ENCODE data around the gene PTGDR.

PTGDR gene

GRCh38 chr14:52240623-52241022, 26.9 kb upstream of the PTGDR start:
- H3K9ac ChIP-seq (ENCODE audit: low read depth in 1 of 2, low read length in 2 of 2) = no peak overlapping the region
- H3K27ac ChIP-seq (ENCODE audit: low read depth, low read length) = no peak overlapping the region
- no peaks in the 10 kb centered on the region for H3K36me3 ChIP-seq (ENCODE audit: control insufficient read depth in 1 of 2, insufficient read depth in 2 of 2, low read length in 2 of 2)
- H3K27me3 ChIP-seq (ENCODE audit: control insufficient read depth in 1 of 2, insufficient read depth in 2 of 2, low read length in 2 of 2) = no peaks in the 10 kb centered on the region
- H3K4me1 ChIP-seq (ENCODE audit: control insufficient read depth in 1 of 2, insufficient read depth in 2 of 2, low read length in 2 of 2) = peaks cover 0 to 3% of the 10 kb centered on the region in 2 donors
- H3K4me3 ChIP-seq (ENCODE audit: low read depth in 1 of 2, low read length in 2 of 2) = no peak overlapping the region
- H3K9me3 ChIP-seq (ENCODE audit: control insufficient read depth in 1 of 2, low read length in 2 of 2) = no peaks in the 10 kb centered on the region

GRCh38 chr14:52241087-52241793, 26.3 kb upstream of the PTGDR start:
- no peak overlapping the region for H3K4me3 ChIP-seq (ENCODE audit: low read depth in 1 of 2, low read length in 2 of 2)
- H3K27ac ChIP-seq (ENCODE audit: low read depth, low read length) = no peak overlapping the region
- H3K27me3 ChIP-seq (ENCODE audit: control insufficient read depth in 1 of 2, insufficient read depth in 2 of 2, low read length in 2 of 2) = no peaks in the 10 kb centered on the region
- peaks cover 0 to 3% of the 10 kb centered on the region in 2 donors for H3K4me1 ChIP-seq (ENCODE audit: control insufficient read depth in 1 of 2, insufficient read depth in 2 of 2, low read length in 2 of 2)
- no peaks in the 10 kb centered on the region for H3K9me3 ChIP-seq (ENCODE audit: control insufficient read depth in 1 of 2, low read length in 2 of 2)
- H3K36me3 ChIP-seq (ENCODE audit: control insufficient read depth in 1 of 2, insufficient read depth in 2 of 2, low read length in 2 of 2) = no peaks in the 10 kb centered on the region
- H3K9ac ChIP-seq (ENCODE audit: low read depth in 1 of 2, low read length in 2 of 2) = no peak overlapping the region

- no peaks in the 10 kb centered on the region for H3K36me3 ChIP-seq (ENCODE audit: control insufficient read depth in 1 of 2, insufficient read depth in 2 of 2, low read length in 2 of 2)
- no peaks in the 10 kb centered on the region for H3K27me3 ChIP-seq (ENCODE audit: control insufficient read depth in 1 of 2, insufficient read depth in 2 of 2, low read length in 2 of 2)
- H3K9ac ChIP-seq (ENCODE audit: low read depth in 1 of 2, low read length in 2 of 2) = no peak overlapping the region
- H3K4me3 ChIP-seq (ENCODE audit: low read depth in 1 of 2, low read length in 2 of 2) = no peak overlapping the region
- H3K27ac ChIP-seq (ENCODE audit: low read depth, low read length) = no peak overlapping the region
- no peaks in the 10 kb centered on the region for H3K9me3 ChIP-seq (ENCODE audit: control insufficient read depth in 1 of 2, low read length in 2 of 2)
- peaks cover 0 to 3% of the 10 kb centered on the region in 2 donors for H3K4me1 ChIP-seq (ENCODE audit: control insufficient read depth in 1 of 2, insufficient read depth in 2 of 2, low read length in 2 of 2)
These were observed 23.2 kb upstream of the PTGDR start for GRCh38 chr14:52244328-52244727.

- peaks cover 0 to 3% of the 10 kb centered on the region in 2 donors for H3K4me1 ChIP-seq (ENCODE audit: control insufficient read depth in 1 of 2, insufficient read depth in 2 of 2, low read length in 2 of 2)
- no peak overlapping the region for H3K4me3 ChIP-seq (ENCODE audit: low read depth in 1 of 2, low read length in 2 of 2)
- no peak overlapping the region for H3K27ac ChIP-seq (ENCODE audit: low read depth, low read length)
- no peaks in the 10 kb centered on the region for H3K27me3 ChIP-seq (ENCODE audit: control insufficient read depth in 1 of 2, insufficient read depth in 2 of 2, low read length in 2 of 2)
- no peaks in the 10 kb centered on the region for H3K36me3 ChIP-seq (ENCODE audit: control insufficient read depth in 1 of 2, insufficient read depth in 2 of 2, low read length in 2 of 2)
- H3K9me3 ChIP-seq (ENCODE audit: control insufficient read depth in 1 of 2, low read length in 2 of 2) = no peaks in the 10 kb centered on the region
- H3K9ac ChIP-seq (ENCODE audit: low read depth in 1 of 2, low read length in 2 of 2) = no peak overlapping the region
These were observed 22.5 kb upstream of the PTGDR start for GRCh38 chr14:52244997-52245396.

- Histone ChIP-seq H3K27ac (ENCODE audit: low read depth, low read length) (no peak overlapping the region), H3K36me3 (ENCODE audit: control insufficient read depth in 1 of 2, insufficient read depth in 2 of 2, low read length in 2 of 2) (no peaks in the 10 kb centered on the region), H3K27me3 (ENCODE audit: control insufficient read depth in 1 of 2, insufficient read depth in 2 of 2, low read length in 2 of 2) (no peaks in the 10 kb centered on the region), H3K4me3 (ENCODE audit: low read depth in 1 of 2, low read length in 2 of 2) (no peak overlapping the region), H3K9ac (ENCODE audit: low read depth in 1 of 2, low read length in 2 of 2) (no peak overlapping the region), H3K9me3 (ENCODE audit: control insufficient read depth in 1 of 2, low read length in 2 of 2) (no peaks in the 10 kb centered on the region), H3K4me1 (ENCODE audit: control insufficient read depth in 1 of 2, insufficient read depth in 2 of 2, low read length in 2 of 2) (no peaks in the 10 kb centered on the region)
These were observed 19.4 kb upstream of the PTGDR start for GRCh38 chr14:52248057-52248456.

GRCh38 chr14:52251724-52252123, 15.8 kb upstream of the PTGDR start:
- Histone ChIP-seq H3K36me3 (ENCODE audit: control insufficient read depth in 1 of 2, insufficient read depth in 2 of 2, low read length in 2 of 2) (no peaks in the 10 kb centered on the region), H3K27me3 (ENCODE audit: control insufficient read depth in 1 of 2, insufficient read depth in 2 of 2, low read length in 2 of 2) (no peaks in the 10 kb centered on the region), H3K9ac (ENCODE audit: low read depth in 1 of 2, low read length in 2 of 2) (no peak overlapping the region), H3K27ac (ENCODE audit: low read depth, low read length) (no peak overlapping the region), H3K4me1 (ENCODE audit: control insufficient read depth in 1 of 2, insufficient read depth in 2 of 2, low read length in 2 of 2) (no peaks in the 10 kb centered on the region), H3K4me3 (ENCODE audit: low read depth in 1 of 2, low read length in 2 of 2) (no peak overlapping the region), H3K9me3 (ENCODE audit: control insufficient read depth in 1 of 2, low read length in 2 of 2) (no peaks in the 10 kb centered on the region)

- no peak overlapping the region for H3K4me3 ChIP-seq (ENCODE audit: low read depth in 1 of 2, low read length in 2 of 2)
- H3K36me3 ChIP-seq (ENCODE audit: control insufficient read depth in 1 of 2, insufficient read depth in 2 of 2, low read length in 2 of 2) = no peaks in the 10 kb centered on the region
- H3K27me3 ChIP-seq (ENCODE audit: control insufficient read depth in 1 of 2, insufficient read depth in 2 of 2, low read length in 2 of 2) = no peaks in the 10 kb centered on the region
- no peaks in the 10 kb centered on the region for H3K4me1 ChIP-seq (ENCODE audit: control insufficient read depth in 1 of 2, insufficient read depth in 2 of 2, low read length in 2 of 2)
- no peak overlapping the region for H3K9ac ChIP-seq (ENCODE audit: low read depth in 1 of 2, low read length in 2 of 2)
- no peak overlapping the region for H3K27ac ChIP-seq (ENCODE audit: low read depth, low read length)
- no peaks in the 10 kb centered on the region for H3K9me3 ChIP-seq (ENCODE audit: control insufficient read depth in 1 of 2, low read length in 2 of 2)
These were observed 14.0 kb upstream of the PTGDR start for GRCh38 chr14:52253503-52253902.

GRCh38 chr14:52254086-52254485, 13.4 kb upstream of the PTGDR start:
- no peaks in the 10 kb centered on the region for H3K9me3 ChIP-seq (ENCODE audit: control insufficient read depth in 1 of 2, low read length in 2 of 2)
- no peaks in the 10 kb centered on the region for H3K27me3 ChIP-seq (ENCODE audit: control insufficient read depth in 1 of 2, insufficient read depth in 2 of 2, low read length in 2 of 2)
- H3K36me3 ChIP-seq (ENCODE audit: control insufficient read depth in 1 of 2, insufficient read depth in 2 of 2, low read length in 2 of 2) = no peaks in the 10 kb centered on the region
- H3K4me3 ChIP-seq (ENCODE audit: low read depth in 1 of 2, low read length in 2 of 2) = no peak overlapping the region
- no peak overlapping the region for H3K27ac ChIP-seq (ENCODE audit: low read depth, low read length)
- no peak overlapping the region for H3K9ac ChIP-seq (ENCODE audit: low read depth in 1 of 2, low read length in 2 of 2)
- H3K4me1 ChIP-seq (ENCODE audit: control insufficient read depth in 1 of 2, insufficient read depth in 2 of 2, low read length in 2 of 2) = no peaks in the 10 kb centered on the region

GRCh38 chr14:52258783-52259182, 8.7 kb upstream of the PTGDR start:
- H3K27me3 ChIP-seq (ENCODE audit: control insufficient read depth in 1 of 2, insufficient read depth in 2 of 2, low read length in 2 of 2) = no peaks in the 10 kb centered on the region
- H3K27ac ChIP-seq (ENCODE audit: low read depth, low read length) = no peak overlapping the region
- no peak overlapping the region for H3K4me3 ChIP-seq (ENCODE audit: low read depth in 1 of 2, low read length in 2 of 2)
- H3K9me3 ChIP-seq (ENCODE audit: control insufficient read depth in 1 of 2, low read length in 2 of 2) = no peaks in the 10 kb centered on the region
- no peak overlapping the region for H3K9ac ChIP-seq (ENCODE audit: low read depth in 1 of 2, low read length in 2 of 2)
- H3K4me1 ChIP-seq (ENCODE audit: control insufficient read depth in 1 of 2, insufficient read depth in 2 of 2, low read length in 2 of 2) = no peaks in the 10 kb centered on the region
- no peaks in the 10 kb centered on the region for H3K36me3 ChIP-seq (ENCODE audit: control insufficient read depth in 1 of 2, insufficient read depth in 2 of 2, low read length in 2 of 2)

GRCh38 chr14:52259434-52259833, 8.1 kb upstream of the PTGDR start:
- no peaks in the 10 kb centered on the region for H3K4me1 ChIP-seq (ENCODE audit: control insufficient read depth in 1 of 2, insufficient read depth in 2 of 2, low read length in 2 of 2)
- H3K9ac ChIP-seq (ENCODE audit: low read depth in 1 of 2, low read length in 2 of 2) = no peak overlapping the region
- no peak overlapping the region for H3K4me3 ChIP-seq (ENCODE audit: low read depth in 1 of 2, low read length in 2 of 2)
- H3K36me3 ChIP-seq (ENCODE audit: control insufficient read depth in 1 of 2, insufficient read depth in 2 of 2, low read length in 2 of 2) = no peaks in the 10 kb centered on the region
- H3K9me3 ChIP-seq (ENCODE audit: control insufficient read depth in 1 of 2, low read length in 2 of 2) = no peaks in the 10 kb centered on the region
- H3K27ac ChIP-seq (ENCODE audit: low read depth, low read length) = no peak overlapping the region
- H3K27me3 ChIP-seq (ENCODE audit: control insufficient read depth in 1 of 2, insufficient read depth in 2 of 2, low read length in 2 of 2) = no peaks in the 10 kb centered on the region

Measured in duodenal mucosa (tissue), 2 donors.